Umbilical cord (tissue), 2 donors: ENCODE results near the gene WHRN. TPM values are rescaled to one million over a fixed set of nuclear protein-coding genes. Genes with fewer than 3 reads are reported as not detected.
A peak's percentile ranks its signal among the peaks of the same experiment; 100 is the strongest.

Experiments used
- DNase-seq: peaks from one replicate; pipeline ENCODE4 v3.0.0-alpha.2; 2015; ENCODE audit warnings: low spot score
- total RNA-seq: library from RNA; depleted of rRNA; stranded (reverse); fragments of >200 nt; gene quantifications from one replicate; pipeline ENCODE4 v1.2.3, GENCODE V29; 2014; ENCODE audit warnings: low replicate concordance; ENCODE audit not compliant: insufficient read depth

Gene WHRN
- total RNA-seq, 1 donor from 2014 or later, result 3.1 TPM

DNA sequence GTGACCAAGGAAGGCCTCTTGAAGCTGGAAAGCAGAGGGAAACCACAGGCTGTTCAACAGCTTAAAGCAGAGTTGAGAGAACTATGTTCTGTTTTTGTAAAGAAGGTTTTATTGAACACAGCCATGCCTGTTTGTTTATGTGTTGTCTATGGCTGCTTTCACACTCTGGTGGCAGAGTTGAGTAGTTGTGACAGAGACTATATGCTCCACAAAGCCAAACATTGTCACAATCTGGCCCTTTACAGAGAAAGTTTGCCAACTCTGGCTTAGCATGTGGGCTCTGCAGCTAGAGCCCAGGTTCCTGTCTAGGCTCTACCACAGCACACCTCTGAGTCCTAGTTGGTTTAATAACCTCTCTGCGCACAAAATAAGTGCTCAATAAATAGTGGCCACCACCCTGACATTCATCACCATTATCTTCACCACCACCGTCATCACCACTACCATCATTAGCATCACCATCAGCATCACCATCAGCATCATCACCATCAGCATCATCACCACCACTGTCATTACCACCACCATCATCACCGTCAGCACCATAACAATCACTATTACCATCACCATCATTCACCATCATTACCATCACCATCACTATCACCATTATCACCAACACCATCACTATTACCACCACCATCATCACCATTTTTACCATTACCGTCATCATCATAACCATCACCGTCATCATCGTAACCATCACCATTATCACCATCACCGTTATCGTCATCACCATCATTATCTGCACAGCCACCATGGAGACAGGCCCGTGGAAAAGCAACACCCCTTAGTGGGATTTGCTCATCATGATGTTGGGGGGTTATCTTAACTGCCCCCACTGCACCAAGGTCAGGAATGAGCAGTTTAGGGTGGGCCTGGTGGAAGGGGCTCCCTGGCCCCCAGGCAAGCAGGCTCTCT is 135.8 kb downstream of the WHRN start:
- DNase-seq, result no peak

DNA sequence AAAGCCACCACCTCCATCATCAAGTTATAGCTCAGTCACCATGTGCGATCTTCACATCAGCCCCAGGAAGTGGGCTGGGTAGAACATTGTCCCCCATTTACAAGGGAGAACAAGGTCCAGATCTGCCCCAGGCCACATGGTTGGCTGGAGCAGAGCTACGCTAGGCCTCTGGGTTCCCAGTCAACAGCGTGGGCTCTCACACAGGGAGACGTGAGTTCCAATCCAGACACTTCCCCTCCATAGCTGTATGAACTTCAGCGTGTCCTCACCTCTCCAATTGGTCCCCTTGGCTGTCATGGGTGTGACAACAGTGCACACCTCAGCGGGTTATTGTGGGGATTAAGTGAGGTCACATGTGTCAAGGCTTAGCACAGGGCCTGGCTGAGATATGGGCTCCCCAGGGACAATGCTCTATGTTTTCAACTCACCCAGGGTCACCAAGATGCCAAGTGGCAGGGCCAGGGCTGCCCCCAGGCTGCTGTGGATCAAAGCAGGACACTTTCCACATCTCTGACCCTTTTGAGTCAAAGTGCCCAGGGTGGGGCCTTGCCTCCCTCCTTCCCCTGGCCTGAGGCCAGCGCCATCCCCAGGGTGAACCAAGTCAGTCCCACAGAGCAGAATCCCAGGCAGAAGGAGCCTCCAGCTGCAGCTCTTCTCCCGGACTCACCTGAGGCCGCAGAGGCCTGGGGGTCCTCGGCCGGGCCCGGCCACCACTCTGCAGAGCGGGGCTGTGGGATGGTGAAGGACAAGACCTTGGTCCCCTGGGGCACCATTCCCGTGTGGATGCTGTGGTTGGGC is 137.3 kb downstream of the WHRN start:
- no peak for DNase-seq

DNA sequence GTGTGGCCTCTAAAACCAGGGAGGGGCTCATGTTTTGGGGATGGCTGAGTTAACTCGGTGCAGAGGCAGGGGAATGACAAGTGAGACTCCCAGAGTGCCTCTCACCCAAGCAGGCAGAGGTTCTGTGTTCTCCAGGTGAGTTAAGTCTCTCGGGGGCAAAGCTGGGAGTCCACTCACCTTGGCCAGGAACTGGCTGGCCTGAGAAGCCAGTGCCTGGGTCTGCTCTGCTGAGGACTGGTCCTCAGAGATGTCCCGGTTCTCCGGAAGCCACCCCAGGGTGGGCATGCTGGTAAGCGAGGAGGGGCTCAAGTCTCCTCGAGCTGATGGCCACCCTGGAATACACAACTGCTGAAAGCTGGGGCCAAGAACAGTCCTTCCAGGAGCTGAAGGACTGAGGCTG is 137.9 kb downstream of the WHRN start:
- no peak for DNase-seq

DNA sequence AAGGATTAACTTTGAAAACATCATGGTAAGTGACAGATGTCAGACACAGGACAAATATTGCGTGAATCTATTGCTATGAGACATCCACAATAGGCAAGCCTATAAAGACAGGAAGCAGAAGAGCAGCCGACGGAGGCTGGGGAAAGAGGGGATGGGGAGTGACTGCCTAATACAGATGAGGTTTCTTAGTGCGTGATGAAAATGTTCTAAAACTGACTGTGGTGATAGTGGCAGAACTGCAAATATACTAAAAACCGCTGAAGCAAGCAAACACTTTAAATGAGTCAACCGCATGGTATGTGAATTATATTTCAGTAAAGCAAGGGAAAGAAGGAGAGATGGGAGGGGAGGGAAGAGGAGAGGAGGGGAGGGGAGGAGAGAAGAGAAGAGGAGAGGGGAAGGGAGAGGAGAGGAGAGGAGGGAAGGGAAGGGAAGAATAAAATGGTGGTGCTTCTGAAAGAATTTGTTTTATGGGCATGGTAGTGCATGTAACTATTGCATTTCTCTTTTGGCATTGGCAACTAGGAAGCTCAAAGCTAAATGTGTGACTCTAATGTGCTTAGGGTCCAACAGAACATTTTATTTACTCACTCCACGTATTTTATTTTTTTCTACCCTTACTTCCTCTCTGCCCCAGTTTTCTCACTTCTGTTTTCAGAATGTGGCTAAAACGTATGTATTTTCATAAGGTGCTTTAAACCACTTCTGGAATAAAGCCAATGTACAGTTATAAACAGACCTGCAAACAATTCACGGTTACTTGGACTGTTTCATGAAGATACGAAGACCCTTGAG is 138.7 kb downstream of the WHRN start:
- DNase-seq, result peak; percentile 91

DNA sequence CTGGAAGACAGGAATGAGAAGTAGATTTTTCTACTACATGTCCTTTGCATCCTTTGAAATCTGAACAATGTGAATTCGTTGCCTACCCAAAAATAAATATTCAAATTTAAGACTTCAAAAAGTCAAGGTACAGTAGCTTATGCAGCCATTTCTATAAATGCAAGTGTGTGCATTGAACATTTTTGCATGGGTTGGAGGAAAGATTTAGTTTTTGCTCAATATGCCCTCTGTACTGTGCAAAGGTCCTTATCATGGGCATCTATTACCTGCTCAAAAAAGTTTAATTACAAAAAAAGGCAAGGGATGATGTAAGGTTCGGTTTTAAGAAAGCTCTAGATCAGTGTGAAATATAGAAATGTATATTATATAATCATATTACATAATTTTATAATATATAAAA is 140.1 kb downstream of the WHRN start:
- DNase-seq, result no peak

DNA sequence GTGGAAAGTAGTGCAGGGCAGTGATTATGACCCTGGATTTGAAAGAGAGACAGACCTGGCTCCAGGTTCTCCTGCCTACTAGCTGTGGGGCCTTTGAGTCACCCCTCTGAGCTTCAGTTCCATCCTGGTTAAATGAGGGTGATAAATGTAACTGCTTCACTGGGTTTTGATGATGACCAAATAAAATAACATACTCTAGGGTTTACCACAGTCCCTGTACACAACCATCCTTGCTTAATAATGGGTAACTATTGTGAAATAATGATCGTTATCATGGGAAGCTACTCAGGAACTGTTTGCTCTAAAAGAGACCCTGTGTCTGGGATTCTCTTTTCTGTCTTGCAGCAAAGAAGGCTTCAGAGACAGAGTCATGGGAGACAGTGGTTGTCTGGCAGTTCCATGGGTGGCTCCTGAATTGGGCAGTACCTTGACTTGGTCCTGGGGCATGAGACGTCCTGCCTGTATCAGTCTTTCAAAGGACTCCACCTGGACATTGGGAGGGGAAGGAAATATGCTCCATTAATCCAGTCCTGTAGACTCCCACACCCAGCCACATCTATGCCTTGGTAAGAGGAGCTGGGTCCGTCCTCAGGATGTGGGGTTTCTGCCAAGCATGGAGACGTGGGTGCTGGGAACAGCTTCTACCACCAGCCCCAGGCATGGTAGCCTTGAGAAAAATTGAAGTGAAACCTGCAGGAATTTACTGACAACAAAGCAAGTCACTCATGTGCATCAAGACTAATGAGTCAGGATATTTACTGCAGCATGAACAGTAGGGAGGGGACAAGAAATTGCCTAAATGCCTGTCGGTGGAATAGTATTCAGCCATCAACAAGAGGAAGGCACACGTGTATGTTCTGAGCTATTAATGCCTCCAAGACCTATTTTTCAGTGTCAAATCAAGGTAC is 140.9 kb downstream of the WHRN start:
- DNase-seq, result no peak

DNA sequence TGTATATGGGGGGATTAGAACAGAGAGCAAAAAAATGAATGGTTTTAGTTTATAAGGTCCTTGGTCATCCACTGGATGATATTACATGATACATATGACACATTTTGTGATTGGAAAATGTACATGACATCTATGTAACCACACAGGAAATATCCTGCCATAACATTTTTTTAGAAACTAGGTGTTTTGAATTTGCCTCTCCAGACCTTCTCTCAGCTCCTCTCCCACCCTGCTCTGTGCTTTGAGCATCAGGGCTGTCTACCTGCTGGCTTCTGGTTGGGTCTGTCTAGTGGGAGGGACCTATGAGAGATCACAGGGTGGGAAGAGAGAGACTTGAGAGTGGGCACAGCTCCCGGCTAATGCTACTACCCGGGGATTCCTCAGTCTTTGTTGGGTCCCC is 141.8 kb downstream of the WHRN start:
- DNase-seq, result no peak

DNA sequence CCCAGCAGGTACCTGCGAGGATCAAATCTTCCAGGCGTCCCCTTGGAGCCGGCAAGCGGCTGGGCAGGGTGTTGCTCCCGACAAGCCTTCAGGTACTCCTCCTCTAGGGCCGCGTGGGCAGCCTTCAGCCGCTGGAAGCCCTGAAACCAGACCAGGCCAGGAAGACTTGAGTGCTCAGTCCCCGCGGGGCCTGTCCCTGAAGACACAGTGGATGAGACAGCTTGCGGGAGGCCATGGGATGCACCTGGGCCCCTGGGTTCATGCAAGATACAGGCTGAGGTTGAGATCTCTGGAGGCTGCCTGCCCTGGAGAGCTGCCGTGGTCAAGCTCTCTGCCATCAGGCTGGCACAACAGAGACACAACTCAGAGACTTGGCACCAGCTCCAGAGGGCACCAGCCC is 142.9 kb downstream of the WHRN start:
- no peak for DNase-seq

DNA sequence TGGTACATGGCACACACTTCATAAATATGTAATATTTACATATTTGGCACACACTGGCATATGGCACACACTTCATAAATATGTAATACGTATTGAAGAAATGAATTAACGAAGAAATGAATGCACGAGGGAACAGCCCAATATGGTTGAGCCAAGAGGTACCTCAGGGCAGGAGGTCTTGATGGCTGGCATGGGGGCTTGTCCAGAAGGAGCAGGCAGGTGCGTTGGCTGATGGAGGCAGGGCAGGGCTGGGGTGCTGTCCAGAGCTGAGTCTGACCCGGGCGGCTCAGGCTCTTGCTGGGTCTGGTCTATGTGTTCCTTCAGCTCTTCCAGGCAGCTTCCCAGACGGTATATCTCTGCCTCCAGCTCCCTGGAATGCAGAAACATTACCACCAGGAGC is 143.7 kb downstream of the WHRN start:
- no peak for DNase-seq

DNA sequence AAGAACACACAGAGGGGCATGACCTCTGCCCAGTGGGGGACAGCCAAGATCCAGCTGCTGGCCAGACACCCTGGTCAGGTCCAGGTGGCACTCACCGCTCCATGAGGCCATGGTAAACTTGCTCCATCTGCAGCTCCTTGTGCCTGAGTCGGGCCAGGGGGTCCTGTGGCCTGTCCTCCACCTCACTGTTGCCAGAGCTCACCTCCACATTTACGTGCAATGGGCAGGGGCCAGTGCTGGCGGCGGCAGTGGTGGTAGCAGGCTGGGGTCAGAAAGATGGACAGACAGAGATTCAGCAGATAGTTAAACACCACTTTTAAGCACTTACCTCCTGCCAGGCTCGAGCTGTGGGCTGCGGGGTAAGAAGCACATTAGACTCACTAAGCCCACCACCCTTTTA is 145.5 kb downstream of the WHRN start:
- no peak for DNase-seq

DNA sequence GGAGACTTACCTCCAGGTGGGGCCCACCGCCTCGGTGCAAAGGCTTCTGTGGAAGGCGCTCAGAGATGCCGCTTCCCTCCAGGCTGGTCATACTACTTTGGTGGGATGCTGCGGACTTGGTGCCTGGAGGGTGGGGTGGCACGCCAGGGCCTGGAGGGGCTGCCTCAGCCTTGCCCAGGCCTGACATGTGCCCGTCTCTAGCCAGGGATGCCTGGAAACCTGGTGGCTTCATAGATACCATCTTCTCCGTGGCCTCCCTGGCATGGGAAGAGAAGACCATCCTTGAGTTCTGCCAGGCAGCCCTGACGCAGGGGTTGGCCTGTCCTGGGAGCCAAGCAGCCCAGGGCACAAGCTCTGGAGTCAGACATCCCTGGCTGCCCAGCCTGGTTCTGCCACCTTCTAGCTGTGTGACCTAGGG is 147.4 kb downstream of the WHRN start:
- no peak for DNase-seq

DNA sequence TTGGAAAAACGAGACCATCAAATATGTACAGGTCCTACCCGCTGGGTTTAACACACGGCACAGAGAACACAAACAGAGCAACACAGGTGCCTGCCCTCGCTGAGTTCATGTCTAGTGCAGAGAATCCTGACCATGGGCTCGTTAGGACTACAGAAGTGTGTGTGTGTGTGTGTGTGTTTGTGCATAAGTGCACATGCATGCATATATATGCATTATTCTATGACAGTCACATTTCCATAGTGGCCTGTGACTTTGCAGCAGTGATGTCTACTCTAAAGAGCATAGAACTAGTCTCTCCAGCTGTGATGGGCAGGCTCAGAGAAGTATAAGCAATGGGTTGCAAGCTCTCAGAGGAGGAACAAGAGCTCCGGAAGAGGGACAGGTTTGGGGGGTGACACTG is 147.9 kb downstream of the WHRN start:
- DNase-seq, result no peak

DNA sequence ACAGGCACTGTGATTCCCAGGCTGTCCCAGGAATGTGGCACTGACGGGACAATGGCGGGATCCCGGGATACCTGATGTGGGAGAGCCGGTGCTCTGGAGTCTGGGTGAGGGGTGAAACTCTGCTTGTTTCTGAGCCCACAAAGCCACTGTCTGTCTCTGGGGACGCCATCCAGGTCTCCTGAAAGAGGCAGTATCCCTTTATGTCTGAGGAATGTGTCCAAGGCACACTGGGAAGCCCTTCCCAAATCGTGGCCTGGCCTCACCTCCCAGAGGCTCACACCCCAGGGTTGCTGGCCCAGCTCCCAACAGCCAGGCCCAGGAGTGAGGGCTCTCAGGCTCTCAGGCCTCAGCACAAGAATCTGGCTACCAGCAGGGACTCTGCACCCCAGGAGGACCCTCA is 148.5 kb downstream of the WHRN start:
- no peak for DNase-seq

DNA sequence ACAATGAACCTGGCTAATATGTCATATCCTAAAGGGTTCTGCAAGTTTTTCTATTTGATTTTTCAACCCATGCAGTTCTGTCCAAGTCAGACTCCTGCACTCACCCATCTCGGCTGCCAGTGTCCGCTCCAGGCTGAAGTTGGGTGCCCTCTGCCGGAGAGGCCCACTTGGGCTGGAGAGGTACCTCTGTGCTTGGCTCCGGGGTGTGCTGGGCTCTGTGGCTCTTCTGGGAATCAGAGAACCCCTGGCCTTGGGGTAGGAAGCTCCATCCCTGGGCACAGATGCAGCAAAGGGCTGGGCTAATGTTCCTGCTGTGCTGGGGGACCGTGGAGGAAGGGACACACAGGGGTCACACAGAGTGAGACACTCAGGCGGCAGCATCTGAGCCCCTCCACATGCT is 149.5 kb downstream of the WHRN start:
- no peak for DNase-seq

Other genes with a start within 250 kb of the WHRN start
- not detected for gene ORM1, start 182.4 kb downstream of the WHRN start, total RNA-seq
- not detected for gene ORM2, start 175.6 kb downstream of the WHRN start, total RNA-seq
- gene AKNA, start 117.5 kb downstream of the WHRN start, total RNA-seq, result 11.3 TPM
- 202 TPM for gene ATP6V1G1, start 82.3 kb upstream of the WHRN start, total RNA-seq
- 6.3 TPM for gene TMEM268, start 105.8 kb upstream of the WHRN start, total RNA-seq
- gene TEX53, start 152.3 kb upstream of the WHRN start, total RNA-seq, result not detected
- gene TEX48, start 176.7 kb upstream of the WHRN start, total RNA-seq, result not detected